Mononuclear cell (primary cell): Measurements from ENCODE around the gene EBF3. TPM values are rescaled to one million over a fixed set of nuclear protein-coding genes. Genes with fewer than 3 reads are reported as not detected.

ENCODE experiments used
- H3K27me3 ChIP-seq: 2 replicates; pipeline ENCODE4 v1.6.0; 2011; ENCODE audit warnings: low read length, control low read depth; ENCODE audit not compliant: insufficient read depth
- H3K4me1 ChIP-seq: 2 replicates; pipeline ENCODE4 v1.5.1; 2011; ENCODE audit warnings: mild to moderate bottlenecking, low read length, control low read depth; ENCODE audit not compliant: insufficient read depth
- H3K4me3 ChIP-seq: 2 replicates; pipeline ENCODE4 v1.5.1; 2011; ENCODE audit warnings: mild to moderate bottlenecking, low read length, moderate library complexity
- H3K9me3 ChIP-seq: 2 replicates; pipeline ENCODE4 v1.5.1; 2011; ENCODE audit warnings: low read depth, mild to moderate bottlenecking, control low read depth, low read length
- total RNA-seq: library from RNA; depleted of rRNA; stranded (reverse); fragments of >200 nt; gene quantifications from one replicate; pipeline ENCODE4 v1.2.3, GENCODE V29; 2012

Gene EBF3
- total RNA-seq, 1 donor = not detected

GRCh38 chr10:129879655-129880054, 84.4 kb downstream of the EBF3 start:
- H3K9me3 ChIP-seq = no peaks in the 10 kb centered on the region
- no peaks in the 10 kb centered on the region for H3K27me3 ChIP-seq
- peaks cover 4% of the 10 kb centered on the region for H3K4me1 ChIP-seq
- H3K4me3 ChIP-seq = no peak overlapping the region

- no peak overlapping the region for H3K4me3 ChIP-seq
- H3K27me3 ChIP-seq = no peaks in the 10 kb centered on the region
- H3K4me1 ChIP-seq = peaks cover 2% of the 10 kb centered on the region
- no peaks in the 10 kb centered on the region for H3K9me3 ChIP-seq
These were observed 85.2 kb downstream of the EBF3 start for GRCh38 chr10:129878835-129879234.

- H3K27me3 ChIP-seq = no peaks in the 10 kb centered on the region
- H3K4me1 ChIP-seq = no peaks in the 10 kb centered on the region
- H3K9me3 ChIP-seq = no peaks in the 10 kb centered on the region
- H3K4me3 ChIP-seq = no peak overlapping the region
These were observed 86.2 kb downstream of the EBF3 start for GRCh38 chr10:129877773-129878371.

GRCh38 chr10:129876838-129877237, 87.2 kb downstream of the EBF3 start:
- Histone ChIP-seq H3K4me1 (no peaks in the 10 kb centered on the region), H3K4me3 (no peak overlapping the region), H3K27me3 (no peaks in the 10 kb centered on the region), H3K9me3 (no peaks in the 10 kb centered on the region)

GRCh38 chr10:129875993-129876726, 87.9 kb downstream of the EBF3 start:
- H3K9me3 ChIP-seq = no peaks in the 10 kb centered on the region
- no peak overlapping the region for H3K4me3 ChIP-seq
- H3K27me3 ChIP-seq = no peaks in the 10 kb centered on the region
- H3K4me1 ChIP-seq = no peaks in the 10 kb centered on the region

GRCh38 chr10:129873351-129873750, 90.7 kb downstream of the EBF3 start:
- no peaks in the 10 kb centered on the region for H3K4me1 ChIP-seq
- H3K4me3 ChIP-seq = no peak overlapping the region
- H3K27me3 ChIP-seq = no peaks in the 10 kb centered on the region
- H3K9me3 ChIP-seq = no peaks in the 10 kb centered on the region

- H3K9me3 ChIP-seq = no peaks in the 10 kb centered on the region
- H3K4me1 ChIP-seq = no peaks in the 10 kb centered on the region
- no peaks in the 10 kb centered on the region for H3K27me3 ChIP-seq
- no peak overlapping the region for H3K4me3 ChIP-seq
These were observed 92.1 kb downstream of the EBF3 start for GRCh38 chr10:129871966-129872365.

GRCh38 chr10:129870961-129871621, 93.0 kb downstream of the EBF3 start:
- Histone ChIP-seq H3K4me3 (no peak overlapping the region), H3K4me1 (no peaks in the 10 kb centered on the region), H3K27me3 (no peaks in the 10 kb centered on the region), H3K9me3 (no peaks in the 10 kb centered on the region)

- no peaks in the 10 kb centered on the region for H3K27me3 ChIP-seq
- no peak overlapping the region for H3K4me3 ChIP-seq
- H3K4me1 ChIP-seq = no peaks in the 10 kb centered on the region
- no peaks in the 10 kb centered on the region for H3K9me3 ChIP-seq
These were observed 93.7 kb downstream of the EBF3 start for GRCh38 chr10:129870474-129870757.

GRCh38 chr10:129869596-129870473, 94.2 kb downstream of the EBF3 start:
- Histone ChIP-seq H3K27me3 (no peaks in the 10 kb centered on the region), H3K4me3 (no peak overlapping the region), H3K4me1 (no peaks in the 10 kb centered on the region), H3K9me3 (no peaks in the 10 kb centered on the region)

- Histone ChIP-seq H3K4me3 (no peak overlapping the region), H3K27me3 (no peaks in the 10 kb centered on the region), H3K9me3 (no peaks in the 10 kb centered on the region), H3K4me1 (no peaks in the 10 kb centered on the region)
These were observed 95.5 kb downstream of the EBF3 start for GRCh38 chr10:129868449-129869035.

GRCh38 chr10:129867631-129868179, 96.4 kb downstream of the EBF3 start:
- no peaks in the 10 kb centered on the region for H3K27me3 ChIP-seq
- H3K4me1 ChIP-seq = no peaks in the 10 kb centered on the region
- H3K4me3 ChIP-seq = no peak overlapping the region
- no peaks in the 10 kb centered on the region for H3K9me3 ChIP-seq

- H3K9me3 ChIP-seq = no peaks in the 10 kb centered on the region
- no peak overlapping the region for H3K4me3 ChIP-seq
- H3K27me3 ChIP-seq = no peaks in the 10 kb centered on the region
- no peaks in the 10 kb centered on the region for H3K4me1 ChIP-seq
These were observed 97.2 kb downstream of the EBF3 start for GRCh38 chr10:129866894-129867293.

- H3K4me1 ChIP-seq = no peaks in the 10 kb centered on the region
- H3K9me3 ChIP-seq = no peaks in the 10 kb centered on the region
- no peak overlapping the region for H3K4me3 ChIP-seq
- H3K27me3 ChIP-seq = no peaks in the 10 kb centered on the region
These were observed 98.1 kb downstream of the EBF3 start for GRCh38 chr10:129865960-129866359.
